Prostate gland (tissue), 2 donors: ENCODE data around the gene UBAP2L. TPM values are rescaled to one million over a fixed set of nuclear protein-coding genes. Genes with fewer than 3 reads are reported as not detected.

Experiments
- DNase-seq: peaks from one replicate; pipeline ENCODE4 v3.0.0-alpha.2; 2019; ENCODE audit warnings: low spot score
- H3K27ac ChIP-seq, 2 donors: fragments of 200-600 bp; sonication (generic); 2 replicates each; pipeline ENCODE4 v1.5.1; 2017 to 2019
- H3K27me3 ChIP-seq: fragments of 200-600 bp; sonication (generic); replicated peaks from 2 replicates; pipeline ENCODE4 v1.5.1; 2019; ENCODE audit not compliant: insufficient read depth
- H3K36me3 ChIP-seq, 2 donors: fragments of 200-600 bp; sonication (generic); 1 replicate in 1 of 2; 2 replicates in 1 of 2; pipeline versions ENCODE4 v1.5.1 to v1.8.1; 2017 to 2019
- H3K4me1 ChIP-seq: fragments of 200-600 bp; sonication (generic); replicated peaks from 2 replicates; pipeline ENCODE4 v1.5.1; 2019
- H3K4me3 ChIP-seq, 2 donors: fragments of 200-600 bp; sonication (generic); 2 replicates each; pipeline ENCODE4 v1.5.1; 2017 to 2019
- H3K9me3 ChIP-seq: fragments of 200-600 bp; sonication (generic); 2 replicates; pipeline ENCODE4 v1.5.1; 2017
- CTCF ChIP-seq, 4 experiments: fragments of 200-600 bp in 2 of 4; fragments of 450-650 bp in 2 of 4; sonication (generic) in 2 of 4; IDR thresholded peaks; 1 replicate in 3 of 4; 2 replicates in 1 of 4; pipeline ENCODE4 v1.5.1; 2016 to 2019; ENCODE audit warnings: antibody characterized with exemption in 4 of 4, mild to moderate bottlenecking in 2 of 4, moderate library complexity in 2 of 4
- POLR2A ChIP-seq: fragments of 450-650 bp; IDR thresholded peaks from one replicate; pipeline ENCODE4 v1.6.1; 2016; ENCODE audit warnings: antibody characterized with exemption, mild to moderate bottlenecking
- POLR2AphosphoS5 ChIP-seq: sonication (generic); formaldehyde crosslinking; IDR thresholded peaks from one replicate; pipeline ENCODE4 v1.6.1; 2017; ENCODE audit warnings: antibody characterized with exemption
- WGBS: methylation state at CpG from one replicate; pipeline ENCODE4 v1.1.5; 2018; 5-methylcytosine and 5-hydroxymethylcytosine counted together
- intact Hi-C: fragments of 100-400 bp; cut with DNase I; formaldehyde crosslinking; loops from one replicate; pipeline ENCODE4 v1.14.2; 2022
- total RNA-seq, 2 donors: library from RNA; depleted of rRNA; stranded (reverse); fragments of >200 nt; gene quantifications; one replicate each; pipeline ENCODE4 v1.1.0, GENCODE V29; 2016

Gene UBAP2L
- total RNA-seq, 2 donors from 2014 or later: 51.1 to 121 TPM

- under 1% methylated on average over 35 of the region's 35 CpGs for WGBS
- peak overlapping the region; percentile 86 to 87 for H3K27ac ChIP-seq
- TF ChIP-seq CTCF (IDR thresholded peaks at IDR 0.05) (no peak), POLR2A (no peak), POLR2AphosphoS5 (peak; percentile 19)
- H3K27me3 ChIP-seq: no peaks in the 10 kb centered on the region
- H3K4me3 ChIP-seq: peak overlapping the region; percentile 58 to 89
- DNase-seq: peak; percentile 40
- H3K36me3 ChIP-seq: no peaks in the 10 kb centered on the region
- H3K4me1 ChIP-seq: no peaks in the 10 kb centered on the region
- H3K9me3 ChIP-seq: no peaks in the 10 kb centered on the region
- intact Hi-C loops: loop anchor here (10.0 kb wide), 1 partner anchor 188 kb away; the partner anchor contains the start of gene RPS27
These were observed 38.3 kb upstream of the UBAP2L start for GRCh38 chr1:154182344-154183045.

DNA sequence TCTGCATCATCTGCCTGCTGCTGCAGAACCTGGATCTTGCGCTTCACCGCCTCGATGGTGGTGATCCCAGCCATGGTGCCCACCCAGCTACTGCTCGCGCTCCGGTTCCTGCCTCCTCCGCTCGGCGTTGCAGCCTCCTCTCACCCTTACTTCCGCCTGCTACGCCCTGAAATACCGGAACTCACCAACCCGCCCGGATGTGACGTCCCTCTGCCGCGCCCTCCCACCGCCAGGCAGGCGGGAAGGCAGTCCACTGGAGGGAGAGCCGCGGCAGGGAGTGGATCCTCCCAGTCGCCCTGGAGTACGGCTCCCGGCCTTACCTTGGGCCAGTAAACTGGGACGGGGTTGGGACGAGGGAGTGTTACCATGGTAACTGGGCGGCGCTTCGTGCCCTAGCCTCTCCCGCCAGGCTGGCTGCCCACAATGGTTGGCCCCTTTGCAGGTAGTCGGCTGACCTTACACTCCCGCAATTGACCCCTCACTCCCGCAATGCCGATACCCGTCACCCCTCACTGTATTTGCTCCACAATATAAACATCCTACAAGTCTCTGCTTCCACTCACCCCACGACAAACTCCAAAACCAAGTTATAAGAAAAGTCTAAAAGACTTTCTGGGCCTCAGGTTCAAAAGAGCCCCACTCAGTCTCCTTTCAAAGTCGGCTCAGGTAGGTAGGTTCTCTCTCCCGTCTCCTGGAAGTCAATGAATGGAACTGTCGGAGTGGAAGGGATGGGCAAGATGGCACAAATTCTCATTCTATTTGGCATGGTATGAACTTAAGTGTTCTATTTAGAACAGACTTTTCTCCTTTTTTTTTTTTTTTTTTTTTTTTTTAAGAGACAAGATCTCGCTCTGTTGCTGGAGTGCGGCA lies 37.5 kb upstream of the UBAP2L start:
- Histone ChIP-seq H3K4me1 (no peaks in the 10 kb centered on the region), H3K27me3 (no peaks in the 10 kb centered on the region), H3K36me3 (no peaks in the 10 kb centered on the region), H3K9me3 (no peaks in the 10 kb centered on the region), H3K27ac (peak overlapping the region; percentile 86 to 87), H3K4me3 (peak overlapping the region; percentile 58 to 89)
- peak; percentile 100 for TF ChIP-seq POLR2AphosphoS5
- peak in 3 of 4 experiments; percentile 11 to 65 (median 51) for TF ChIP-seq CTCF (IDR thresholded peaks at IDR 0.05)
- peak; percentile 100 for TF ChIP-seq POLR2A
- intact Hi-C loops: loop anchor here (10.0 kb wide), 1 partner anchor 188 kb away; the partner anchor contains the start of gene RPS27
- peak; percentile 96 for DNase-seq
- 5% methylated on average over 41 of the region's 41 CpGs for WGBS

- H3K27ac ChIP-seq: no peak overlapping the region
- 37% methylated on average over 1 of the region's 1 CpG for WGBS
- intact Hi-C loops: loop anchor here (10.0 kb wide), 1 partner anchor 191 kb away; the partner anchor contains the start of gene RPS27
- no peak overlapping the region for H3K4me3 ChIP-seq
- TF ChIP-seq POLR2A (no peak), POLR2AphosphoS5 (peak; percentile 15), CTCF (IDR thresholded peaks at IDR 0.05) (peak in 2 of 4 experiments; percentile 33 to 51)
- no peaks in the 10 kb centered on the region for H3K36me3 ChIP-seq
- H3K4me1 ChIP-seq: no peaks in the 10 kb centered on the region
- peak; percentile 39 for DNase-seq
- H3K27me3 ChIP-seq: no peaks in the 10 kb centered on the region
- H3K9me3 ChIP-seq: no peaks in the 10 kb centered on the region
These were observed 34.6 kb upstream of the UBAP2L start for GRCh38 chr1:154186177-154186576.

- H3K36me3 ChIP-seq: no peaks in the 10 kb centered on the region
- intact Hi-C loops: loop anchor here (10.0 kb wide), 1 partner anchor 192 kb away; the partner anchor contains the start of gene RPS27
- H3K4me3 ChIP-seq: no peak overlapping the region
- no peak for DNase-seq
- H3K4me1 ChIP-seq: no peaks in the 10 kb centered on the region
- no peak overlapping the region for H3K27ac ChIP-seq
- no peaks in the 10 kb centered on the region for H3K9me3 ChIP-seq
- TF ChIP-seq POLR2AphosphoS5 (peak; percentile 18), POLR2A (no peak), CTCF (IDR thresholded peaks at IDR 0.05) (no peak)
- 16% methylated on average over 2 of the region's 2 CpGs for WGBS
- H3K27me3 ChIP-seq: no peaks in the 10 kb centered on the region
These were observed 33.8 kb upstream of the UBAP2L start for GRCh38 chr1:154186852-154187501.
